Activated B cell treated with CpG ODN at 0.5 μM for 24 hours (primary cell): Measurements from ENCODE around the gene IRS2. TPM values are rescaled to one million over a fixed set of nuclear protein-coding genes. Genes with fewer than 3 reads are reported as not detected.
"Not testable (repeated sequence)": the region's sequence is repeated elsewhere in the genome, so short reads cannot be mapped to it uniquely, and the experiment has no call there.

ENCODE experiments used
- ATAC-seq: fragments of 200-7000 bp; cut with Tn5 transposase; one replicate; pipeline ENCODE4 v1.10.0; 2021; ENCODE audit warnings: low read depth, mild to moderate bottlenecking, moderate library complexity
- CTCF ChIA-PET: fragments of 350-600 bp; sonication (Branson Sonifier 250); formaldehyde crosslinking; loops from one replicate; lab custom pipeline; 2021; ENCODE audit warnings: antibody characterized with exemption; lab: Charles Lee
- POLR2A ChIA-PET: fragments of 350-600 bp; sonication (Branson Sonifier 250); formaldehyde crosslinking; loops from one replicate; lab custom pipeline; 2021; ENCODE audit warnings: antibody characterized with exemption; lab: Charles Lee
- DNase-seq: peaks from one replicate; pipeline ENCODE4 v3.0.0; 2022
- H3K27ac Mint-ChIP-seq: one replicate; pipeline ENCODE4 v1.8.0; 2020; ENCODE audit warnings: mixed read lengths
- H3K27me3 Mint-ChIP-seq: one replicate; pipeline ENCODE4 v1.8.0; 2021; ENCODE audit warnings: mixed read lengths
- H3K36me3 Mint-ChIP-seq: one replicate; pipeline ENCODE4 v1.8.0; 2021; ENCODE audit warnings: low read depth, mixed read lengths
- H3K4me1 Mint-ChIP-seq: one replicate; pipeline ENCODE4 v1.8.0; 2021; ENCODE audit warnings: mixed read lengths
- H3K4me3 Mint-ChIP-seq: one replicate; pipeline ENCODE4 v1.8.0; 2020; ENCODE audit warnings: mild to moderate bottlenecking, mixed read lengths
- H3K9me3 Mint-ChIP-seq: one replicate; pipeline ENCODE4 v1.8.0; 2020; ENCODE audit warnings: mixed read lengths
- CTCF ChIP-seq: fragments of 200-600 bp; IDR thresholded peaks from one replicate; pipeline ENCODE4 v1.8.0; 2022; ENCODE audit warnings: antibody characterized with exemption, mild to moderate bottlenecking
- intact Hi-C: fragments of 100-400 bp; cut with micrococcal nuclease; formaldehyde crosslinking; loops from one replicate; pipeline ENCODE4 v1.15.1; 2024
- total RNA-seq: library from RNA; stranded (reverse); gene quantifications from 2 replicates; pipeline ENCODE4 v1.2.3, GENCODE V29; 2022

IRS2 gene
- total RNA-seq, 1 donor from 2014 or later = 4.2 TPM

- Mint-ChIP-seq H3K4me3 (no peak overlapping the region), H3K27ac (no peak overlapping the region), H3K36me3 (no peaks in the 10 kb centered on the region), H3K9me3 (no peaks in the 10 kb centered on the region), H3K27me3 (peaks cover 6% of the 10 kb centered on the region), H3K4me1 (no peaks in the 10 kb centered on the region)
- no peak for ATAC-seq
- CTCF ChIA-PET = no interaction called here
- TF ChIP-seq CTCF = no peak
- no peak for DNase-seq
- intact Hi-C loops = no loop called here
- POLR2A ChIA-PET = no interaction called here
Measured at GRCh38 chr13:109737046-109737573, 49.3 kb downstream of the IRS2 start.

- ChIA-PET CTCF (no interaction called here), POLR2A (no interaction called here)
- no peak for TF ChIP-seq CTCF
- Mint-ChIP-seq H3K36me3 (no peaks in the 10 kb centered on the region), H3K4me1 (no peaks in the 10 kb centered on the region), H3K9me3 (no peaks in the 10 kb centered on the region), H3K27ac (no peak overlapping the region), H3K27me3 (peaks cover 3% of the 10 kb centered on the region), H3K4me3 (no peak overlapping the region)
- no peak for ATAC-seq
- intact Hi-C loops = no loop called here
- no peak for DNase-seq
Measured at GRCh38 chr13:109735436-109735966, 50.9 kb downstream of the IRS2 start.

DNA sequence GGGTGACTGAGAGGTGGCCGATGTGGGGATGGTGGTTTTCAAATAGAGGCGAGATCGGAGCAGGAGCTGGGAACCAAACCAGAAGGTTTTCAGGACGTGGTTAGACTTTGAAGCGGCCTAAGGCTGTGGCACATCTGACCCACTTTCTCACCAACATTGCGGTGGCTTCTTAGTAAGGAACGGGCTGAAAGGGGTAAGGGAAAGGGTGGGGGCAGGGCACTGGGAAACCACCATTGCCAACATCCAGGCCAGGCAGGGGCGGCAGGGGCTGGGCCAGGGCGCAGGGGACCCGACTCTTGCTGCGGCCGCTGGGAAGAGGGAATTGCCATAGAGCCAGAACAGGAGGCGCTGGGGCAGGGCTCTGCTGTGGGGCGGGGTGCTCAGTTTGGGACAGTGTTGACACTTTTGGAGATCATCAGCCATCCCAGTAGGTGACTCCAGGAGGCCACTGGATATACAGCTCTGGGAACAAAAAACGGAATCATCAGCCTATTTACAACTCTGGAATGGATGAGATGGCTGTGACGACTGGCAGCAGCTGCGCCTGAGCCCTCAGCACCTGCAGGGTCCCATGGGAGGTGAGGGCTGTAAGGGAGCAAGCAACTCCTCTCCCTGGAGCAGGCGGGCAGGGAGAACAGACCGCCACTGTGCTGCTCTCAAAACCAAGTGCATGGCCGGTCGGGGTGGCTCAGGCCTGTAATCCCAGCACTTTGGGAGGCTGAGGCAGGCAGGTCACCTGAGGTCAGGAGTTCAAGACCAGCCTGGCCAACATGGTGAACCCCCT is 52.2 kb downstream of the IRS2 start:
- ATAC-seq (no peak), DNase-seq (no peak)
- Mint-ChIP-seq H3K4me3 (no peak overlapping the region), H3K9me3 (no peaks in the 10 kb centered on the region), H3K27me3 (peaks cover 6% of the 10 kb centered on the region), H3K27ac (no peak overlapping the region), H3K4me1 (no peaks in the 10 kb centered on the region), H3K36me3 (no peaks in the 10 kb centered on the region)
- ChIA-PET POLR2A (no interaction called here), CTCF (no interaction called here)
- intact Hi-C loops = no loop called here
- no peak for TF ChIP-seq CTCF

- ChIA-PET CTCF (no interaction called here), POLR2A (no interaction called here)
- no peaks in the 10 kb centered on the region for H3K4me1 Mint-ChIP-seq
- no peak for DNase-seq
- H3K27ac Mint-ChIP-seq = no peak overlapping the region
- no peak for ATAC-seq
- H3K4me3 Mint-ChIP-seq = no peak overlapping the region
- TF ChIP-seq CTCF = no peak
- H3K27me3 Mint-ChIP-seq = peaks cover 8% of the 10 kb centered on the region
- H3K9me3 Mint-ChIP-seq = no peaks in the 10 kb centered on the region
- intact Hi-C loops = no loop called here
- no peaks in the 10 kb centered on the region for H3K36me3 Mint-ChIP-seq
Measured at GRCh38 chr13:109733550-109733949, 52.8 kb downstream of the IRS2 start.

GRCh38 chr13:109732470-109733170 is 53.8 kb downstream of the IRS2 start:
- H3K27ac Mint-ChIP-seq, H3K9me3 Mint-ChIP-seq, CTCF ChIA-PET, ATAC-seq, DNase-seq, POLR2A ChIA-PET, H3K4me3 Mint-ChIP-seq, H3K4me1 Mint-ChIP-seq, H3K36me3 Mint-ChIP-seq, intact Hi-C loops: not testable (repeated sequence)
- peaks cover 11% of the 10 kb centered on the region for H3K27me3 Mint-ChIP-seq
